H1 (cell line): ENCODE data around the gene NONO. TPM values are rescaled to one million over a fixed set of nuclear protein-coding genes. Genes with fewer than 3 reads are reported as not detected.

Experiments
- CTCF ChIA-PET: fragments of 300-600 bp; sonication (Branson Sonifier 250); formaldehyde crosslinking; loops from one replicate; lab custom pipeline; 2021; ENCODE audit not compliant: partially characterized antibody; lab: Charles Lee
- POLR2A ChIA-PET: fragments of 300-600 bp; sonication (Branson Sonifier 250); formaldehyde crosslinking; loops from one replicate; lab custom pipeline; 2021; ENCODE audit warnings: inconsistent platforms; ENCODE audit not compliant: partially characterized antibody; lab: Charles Lee
- DNase-seq, 2 experiments: peaks; one replicate each; pipeline versions ENCODE4 v3.0.0 to v3.0.0-alpha.2; 2010 to 2022; ENCODE audit warnings: low spot score in 2 of 2, low read depth in 1 of 2, mixed read lengths in 1 of 2
- FAIRE-seq: peaks from 2 replicates; lab custom pipeline; 2011; peaks lifted over from hg19 to GRCh38; lab: Jason Lieb, UNC
- H2AFZ ChIP-seq: 2 replicates; pipeline ENCODE4 v1.8.1; 2012; ENCODE audit warnings: low read length, inconsistent platforms
- H2AK5ac ChIP-seq: 2 replicates; pipeline ENCODE4 v1.6.1; 2013; ENCODE audit warnings: low read depth, low read length
- H2BK120ac ChIP-seq: replicated peaks from 2 replicates; pipeline ENCODE3; 2013; ENCODE audit warnings: low read depth, low read length, inconsistent platforms
- H2BK12ac ChIP-seq: 2 replicates; pipeline ENCODE4 v1.6.1; 2013; ENCODE audit warnings: low read depth, low read length
- H2BK15ac ChIP-seq: 2 replicates; pipeline ENCODE4 v1.6.1; 2013; ENCODE audit warnings: low read length
- H2BK20ac ChIP-seq: 2 replicates; pipeline ENCODE4 v1.6.1; 2013; ENCODE audit warnings: low read length
- H2BK5ac ChIP-seq: 2 replicates; pipeline ENCODE4 v1.6.1; 2013; ENCODE audit warnings: low read depth, low read length
- H3K14ac ChIP-seq: 2 replicates; pipeline ENCODE4 v1.6.1; 2013; ENCODE audit warnings: inconsistent platforms; ENCODE audit not compliant: insufficient read length
- H3K18ac ChIP-seq: 2 replicates; pipeline ENCODE4 v1.6.1; 2013; ENCODE audit warnings: low read length; ENCODE audit errors: extremely low read depth
- H3K23ac ChIP-seq: 2 replicates; pipeline ENCODE4 v1.6.1; 2013; ENCODE audit warnings: inconsistent platforms; ENCODE audit not compliant: insufficient read length
- H3K23me2 ChIP-seq: 2 replicates; pipeline ENCODE4 v1.6.1; 2013; ENCODE audit warnings: low read depth, low read length
- H3K27ac ChIP-seq: 2 replicates; pipeline ENCODE4 v1.6.1; 2011; ENCODE audit warnings: low read depth, low read length, inconsistent platforms
- H3K27me3 ChIP-seq, 4 experiments: replicated peaks in 1 of 4; 1 replicate in 1 of 4; 2 replicates in 3 of 4; pipeline versions ENCODE4 v1.6.1 to v1.8.1; 2011 to 2013; ENCODE audit warnings: low read length in 3 of 4, mild to moderate bottlenecking in 3 of 4, inconsistent platforms in 2 of 4, mixed read lengths in 2 of 4, moderate library complexity in 1 of 4; ENCODE audit not compliant: control insufficient read depth in 3 of 4, insufficient read depth in 3 of 4; ENCODE audit errors: extremely low read depth in 1 of 4
- H3K36me3 ChIP-seq, 4 experiments: 2 replicates each; pipeline versions ENCODE4 v1.6.1 to v1.8.1; 2011 to 2013; ENCODE audit warnings: mild to moderate bottlenecking in 4 of 4, low read length in 3 of 4, moderate library complexity in 2 of 4, control low read depth in 1 of 4, inconsistent platforms in 1 of 4; ENCODE audit not compliant: insufficient read depth in 4 of 4, control insufficient read depth in 2 of 4
- H3K4ac ChIP-seq: replicated peaks from 2 replicates; pipeline ENCODE3; 2013; ENCODE audit warnings: low read length, low read depth, mixed read lengths, inconsistent platforms; ENCODE audit not compliant: insufficient read length
- H3K4me1 ChIP-seq, 4 experiments: replicated peaks in 1 of 4; 1 replicate in 1 of 4; 2 replicates in 3 of 4; pipeline versions ENCODE4 v1.6.1 to v1.8.1; 2011 to 2013; ENCODE audit warnings: low read length in 3 of 4, inconsistent platforms in 2 of 4, mixed read lengths in 1 of 4; ENCODE audit not compliant: insufficient read depth in 4 of 4, control insufficient read depth in 3 of 4
- H3K4me2 ChIP-seq, 2 experiments: 2 replicates each; pipeline versions ENCODE4 v1.6.1 to v1.8.1; 2011 to 2013; ENCODE audit warnings: low read depth in 2 of 2, low read length in 2 of 2, control low read depth in 1 of 2, inconsistent platforms in 1 of 2, mild to moderate bottlenecking in 1 of 2; ENCODE audit not compliant: insufficient read depth in 1 of 2
- H3K4me3 ChIP-seq, 4 experiments: fragments of 200-600, 300-600 bp in 1 of 4; sonication (generic), shearing (Covaris generic), sonication (Bioruptor Twin) in 1 of 4; 2 replicates each; pipeline versions ENCODE4 v1.5.1 to v1.8.1; 2011 to 2016; ENCODE audit warnings: low read length in 4 of 4, low read depth in 3 of 4, control low read depth in 2 of 4, inconsistent platforms in 2 of 4, mild to moderate bottlenecking in 2 of 4, mixed read lengths in 1 of 4, moderate library complexity in 1 of 4; ENCODE audit not compliant: insufficient read depth in 2 of 4; ENCODE audit errors: extremely low read depth in 1 of 4
- H3K56ac ChIP-seq: replicated peaks from 2 replicates; pipeline ENCODE3; 2013; ENCODE audit warnings: low read depth, mild to moderate bottlenecking, mixed read lengths, low read length, inconsistent platforms; ENCODE audit not compliant: insufficient read length
- H3K79me1 ChIP-seq: 2 replicates; pipeline ENCODE4 v1.6.1; 2013; ENCODE audit warnings: low read depth, low read length, control low read depth
- H3K79me2 ChIP-seq, 2 experiments: 2 replicates each; pipeline versions ENCODE4 v1.6.1 to v1.8.1; 2012 to 2013; ENCODE audit warnings: low read length in 2 of 2, mild to moderate bottlenecking in 2 of 2, inconsistent platforms in 1 of 2; ENCODE audit not compliant: insufficient read depth in 2 of 2, control insufficient read depth in 1 of 2
- H3K9ac ChIP-seq, 4 experiments: replicated peaks in 1 of 4; 1 replicate in 1 of 4; 2 replicates in 3 of 4; pipeline versions ENCODE4 v1.6.1 to v1.8.1; 2011 to 2013; ENCODE audit warnings: low read depth in 3 of 4, low read length in 3 of 4, control low read depth in 2 of 4, mild to moderate bottlenecking in 2 of 4, moderate library complexity in 2 of 4, inconsistent platforms in 1 of 4; ENCODE audit errors: extremely low read depth in 1 of 4
- H3K9me3 ChIP-seq, 2 experiments: 2 replicates each; pipeline versions ENCODE4 v1.6.1 to v1.8.1; 2012 to 2013; ENCODE audit warnings: mild to moderate bottlenecking in 2 of 2, moderate library complexity in 2 of 2, control low read depth in 1 of 2, inconsistent platforms in 1 of 2, low read depth in 1 of 2, low read length in 1 of 2, mixed read lengths in 1 of 2; ENCODE audit not compliant: insufficient read depth in 2 of 2
- H4K20me1 ChIP-seq, 2 experiments: replicated peaks in 1 of 2; 2 replicates each; pipeline versions ENCODE3 to v1.8.1; 2011 to 2013; ENCODE audit warnings: inconsistent platforms in 2 of 2, low read length in 2 of 2, mild to moderate bottlenecking in 1 of 2; ENCODE audit not compliant: insufficient read depth in 2 of 2, control insufficient read depth in 1 of 2
- H4K5ac ChIP-seq: 2 replicates; pipeline ENCODE4 v1.6.1; 2013; ENCODE audit warnings: low read length, low read depth, mixed read lengths, inconsistent platforms; ENCODE audit not compliant: insufficient read length
- H4K8ac ChIP-seq: 2 replicates; pipeline ENCODE4 v1.8.0; 2013; ENCODE audit warnings: mild to moderate bottlenecking, moderate library complexity, low read length, inconsistent platforms; ENCODE audit not compliant: insufficient read depth; ENCODE audit errors: extremely low read depth
- H4K91ac ChIP-seq: replicated peaks from 2 replicates; pipeline ENCODE3; 2013; ENCODE audit warnings: low read length, mixed read lengths, inconsistent platforms; ENCODE audit not compliant: insufficient read length
- ASH2L ChIP-seq: fragments of 200-600, 300-600 bp; sonication (generic); IDR thresholded peaks from one replicate; pipeline ENCODE4 v1.7.1; 2017; ENCODE audit warnings: low read length
- CREB1 ChIP-seq: IDR thresholded peaks from 2 replicates; pipeline ENCODE4 v1.6.1; 2012; ENCODE audit warnings: inconsistent platforms
- JUND ChIP-seq: IDR thresholded peaks from 2 replicates; pipeline ENCODE4 v1.6.1; 2011; ENCODE audit warnings: mild to moderate bottlenecking, improper control_type of control experiment, low read length
- RAD21 ChIP-seq, 2 experiments: IDR thresholded peaks in 1 of 2; conservative IDR thresholded peaks in 1 of 2; 2 replicates each; pipeline ENCODE4 v1.6.1; 2011; ENCODE audit warnings: low read depth in 2 of 2, low read length in 2 of 2, improper control_type of control experiment in 1 of 2, inconsistent platforms in 1 of 2, mild to moderate bottlenecking in 1 of 2, moderate library complexity in 1 of 2
- RNF2 ChIP-seq: fragments of 200-900, 300-1000 bp; sonication (generic); IDR thresholded peaks from 2 replicates; pipeline ENCODE4 v1.7.1; 2016; ENCODE audit warnings: borderline replicate concordance, low read depth, mild to moderate bottlenecking, antibody characterized with exemption, low read length; ENCODE audit not compliant: poor library complexity, severe bottlenecking; ENCODE audit errors: missing control alignments
- SIRT6 ChIP-seq: IDR thresholded peaks from one replicate; pipeline ENCODE4 v1.7.1; 2012; ENCODE audit warnings: low read length, inconsistent platforms
- SP1 ChIP-seq: IDR thresholded peaks from 2 replicates; pipeline ENCODE4 v1.6.1; 2011; ENCODE audit warnings: low read depth, low read length
- TAF7 ChIP-seq: optimal IDR thresholded peaks from 2 replicates; pipeline ENCODE3; 2011; ENCODE audit warnings: low read depth, mild to moderate bottlenecking, inconsistent platforms, low read length, moderate library complexity, borderline replicate concordance
- TBP ChIP-seq: IDR thresholded peaks from 2 replicates; pipeline ENCODE4 v1.6.1; 2011; ENCODE audit warnings: low read depth, low read length, improper control_type of control experiment
- WGBS, 2 experiments: shearing (Covaris generic) in 1 of 2; methylation state at CpG; one replicate each; pipeline versions ENCODE4 v1.1.6 to v1.1.7; 2013 to 2015; ENCODE audit warnings: low lambda C conversion rate in 2 of 2, mixed read lengths in 2 of 2, inconsistent platforms in 1 of 2, low coverage in 1 of 2, missing lambda C conversion rate in 1 of 2; ENCODE audit not compliant: insufficient replicate concordance in 2 of 2, insufficient coverage in 1 of 2, insufficient read length in 1 of 2; ENCODE audit errors: extremely low coverage in 1 of 2, missing lambda C conversion rate in 1 of 2; 5-methylcytosine and 5-hydroxymethylcytosine counted together
- polyA plus RNA-seq, 7 experiments: library from polyadenylated mRNA; depleted of rRNA in 3 of 7; stranded (reverse) in 5 of 7; unstranded in 2 of 7; fragments of >200 nt in 5 of 7; fragments of 200-250 nt in 2 of 7; gene quantifications; 1 replicate in 5 of 7; 2 replicates in 1 of 7; 4 replicates in 1 of 7; pipeline versions ENCODE4 v1.2.1 to v1.2.3, GENCODE V29; 2011 to 2013; ENCODE audit warnings: missing spikeins in 2 of 7, mixed read lengths in 2 of 7
- total RNA-seq: library from RNA; stranded (reverse); fragmentation: NEBNext Ultra II Directional; extraction: Animal tissue kit (Norgen Biotek cat#: 25700); gene quantifications from 2 replicates; pipeline ENCODE4 v1.2.1, GENCODE V29; 2021
- TF ChIP-seq, protein P1 (sequence below): IDR thresholded peaks from 2 replicates; pipeline ENCODE4 v1.6.1; 2011; ENCODE audit warnings: low read length, improper control_type of control experiment
- TF ChIP-seq, protein P2 (sequence below), 3 experiments: IDR thresholded peaks; 1 replicate in 2 of 3; 2 replicates in 1 of 3; pipeline versions ENCODE4 v1.5.1 to v1.6.1; 2011; ENCODE audit warnings: low read length in 3 of 3, mild to moderate bottlenecking in 3 of 3, inconsistent platforms in 2 of 3, low read depth in 1 of 3, moderate library complexity in 1 of 3; ENCODE audit not compliant: insufficient read depth in 1 of 3; ENCODE audit errors: control extremely low read depth in 1 of 3

The NONO gene
- total and polyA plus RNA-seq, 2 of the 8 experiments (the other 6 are each of a cell fraction or from before 2014, with no cell fraction given): 641 to 728 TPM

DNA sequence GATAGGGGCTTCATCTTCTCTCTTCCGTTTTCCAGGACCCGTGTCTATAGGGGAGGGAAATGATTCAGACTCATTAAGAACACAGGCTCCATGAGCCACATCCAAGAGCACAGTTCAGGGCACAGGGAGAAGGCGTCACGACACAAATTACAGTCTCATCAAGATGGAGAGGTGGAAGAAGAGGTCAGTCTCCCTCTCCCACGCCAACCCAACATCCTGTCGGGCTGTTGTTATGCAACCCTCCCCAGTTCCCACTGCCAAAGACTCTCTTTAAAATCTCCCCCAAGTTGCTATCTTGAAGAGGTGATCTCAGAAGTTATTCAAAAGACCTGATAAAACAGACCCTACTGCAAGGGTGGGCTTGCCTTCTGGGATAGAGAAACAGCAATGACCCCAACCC, 42.1 kb upstream of the NONO start:
- POLR2A ChIA-PET: interaction anchor here (1.1 to 1.4 kb wide), 2 partner anchors 9 to 13 kb away, joined by 3 to 4 read pairs; no protein-coding TSS in a partner anchor
- H3K4me3 ChIP-seq: no peak overlapping the region
- TF ChIP-seq TAF7 (no peak), TBP (no peak), SP1 (no peak), RAD21 (IDR thresholded peaks at IDR 0.05 in 1 of 2, conservative IDR thresholded peaks at IDR 0.05 in 1 of 2; ENCODE audit: low read depth in 2 of 2, low read length in 2 of 2) (no peak), RNF2 (no peak), CREB1 (no peak), ASH2L (no peak), JUND (no peak), SIRT6 (no peak)
- TF ChIP-seq, protein P1, sequence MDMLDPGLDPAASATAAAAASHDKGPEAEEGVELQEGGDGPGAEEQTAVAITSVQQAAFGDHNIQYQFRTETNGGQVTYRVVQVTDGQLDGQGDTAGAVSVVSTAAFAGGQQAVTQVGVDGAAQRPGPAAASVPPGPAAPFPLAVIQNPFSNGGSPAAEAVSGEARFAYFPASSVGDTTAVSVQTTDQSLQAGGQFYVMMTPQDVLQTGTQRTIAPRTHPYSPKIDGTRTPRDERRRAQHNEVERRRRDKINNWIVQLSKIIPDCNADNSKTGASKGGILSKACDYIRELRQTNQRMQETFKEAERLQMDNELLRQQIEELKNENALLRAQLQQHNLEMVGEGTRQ: no peak
- TF ChIP-seq, protein P2, sequence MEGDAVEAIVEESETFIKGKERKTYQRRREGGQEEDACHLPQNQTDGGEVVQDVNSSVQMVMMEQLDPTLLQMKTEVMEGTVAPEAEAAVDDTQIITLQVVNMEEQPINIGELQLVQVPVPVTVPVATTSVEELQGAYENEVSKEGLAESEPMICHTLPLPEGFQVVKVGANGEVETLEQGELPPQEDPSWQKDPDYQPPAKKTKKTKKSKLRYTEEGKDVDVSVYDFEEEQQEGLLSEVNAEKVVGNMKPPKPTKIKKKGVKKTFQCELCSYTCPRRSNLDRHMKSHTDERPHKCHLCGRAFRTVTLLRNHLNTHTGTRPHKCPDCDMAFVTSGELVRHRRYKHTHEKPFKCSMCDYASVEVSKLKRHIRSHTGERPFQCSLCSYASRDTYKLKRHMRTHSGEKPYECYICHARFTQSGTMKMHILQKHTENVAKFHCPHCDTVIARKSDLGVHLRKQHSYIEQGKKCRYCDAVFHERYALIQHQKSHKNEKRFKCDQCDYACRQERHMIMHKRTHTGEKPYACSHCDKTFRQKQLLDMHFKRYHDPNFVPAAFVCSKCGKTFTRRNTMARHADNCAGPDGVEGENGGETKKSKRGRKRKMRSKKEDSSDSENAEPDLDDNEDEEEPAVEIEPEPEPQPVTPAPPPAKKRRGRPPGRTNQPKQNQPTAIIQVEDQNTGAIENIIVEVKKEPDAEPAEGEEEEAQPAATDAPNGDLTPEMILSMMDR (IDR thresholded peaks at IDR 0.05; ENCODE audit: control extremely low read depth in 1 of 3, insufficient read depth in 1 of 3, low read depth in 1 of 3, low read length in 3 of 3): no peak

More for the DNA sequence above, 42.1 kb upstream of the NONO start:
- H4K5ac ChIP-seq: no peak overlapping the region
- no peak overlapping the region for H3K23ac ChIP-seq
- no peak overlapping the region for H2BK12ac ChIP-seq
- H2BK20ac ChIP-seq: no peak overlapping the region
- peaks cover 15 to 63% (median 46%) of the 10 kb centered on the region in 4 experiments for H3K36me3 ChIP-seq
- H3K4ac ChIP-seq: no peak overlapping the region
- no peaks in the 10 kb centered on the region for H3K4me1 ChIP-seq
- CTCF ChIA-PET: no interaction called here
- 92% methylated on average over 5 of the region's 6 CpGs; no CpG with 5 or more reads in 1 of the 2 experiments for WGBS, 2 experiments
- no peak overlapping the region for H3K9ac ChIP-seq
- H4K20me1 ChIP-seq: peaks cover 0 to 10% of the 10 kb centered on the region in 2 experiments
- H3K9me3 ChIP-seq: no peaks in the 10 kb centered on the region
- DNase-seq (no peak), FAIRE-seq (no peak)
- no peaks in the 10 kb centered on the region for H3K23me2 ChIP-seq
- H3K56ac ChIP-seq: no peak overlapping the region
- no peak overlapping the region for H2BK15ac ChIP-seq
- H3K27me3 ChIP-seq: no peaks in the 10 kb centered on the region
- H4K91ac ChIP-seq: no peak overlapping the region
- no peak overlapping the region for H2AK5ac ChIP-seq
- no peak overlapping the region for H4K8ac ChIP-seq
- no peak overlapping the region for H2BK120ac ChIP-seq
- no peak overlapping the region for H3K18ac ChIP-seq
- no peaks in the 10 kb centered on the region for H3K79me1 ChIP-seq
- H3K79me2 ChIP-seq: no peaks in the 10 kb centered on the region
- H2AFZ ChIP-seq: no peak overlapping the region
- H3K14ac ChIP-seq: no peak overlapping the region
- no peak overlapping the region for H2BK5ac ChIP-seq
- no peak overlapping the region for H3K4me2 ChIP-seq
- no peak overlapping the region for H3K27ac ChIP-seq
